ENCODE measurements around the gene BPIFB6.
"Not testable (repeated sequence)": the region's sequence is repeated elsewhere in the genome, so short reads cannot be mapped to it uniquely, and the experiment has no call there.

BPIFB6 gene

DNA sequence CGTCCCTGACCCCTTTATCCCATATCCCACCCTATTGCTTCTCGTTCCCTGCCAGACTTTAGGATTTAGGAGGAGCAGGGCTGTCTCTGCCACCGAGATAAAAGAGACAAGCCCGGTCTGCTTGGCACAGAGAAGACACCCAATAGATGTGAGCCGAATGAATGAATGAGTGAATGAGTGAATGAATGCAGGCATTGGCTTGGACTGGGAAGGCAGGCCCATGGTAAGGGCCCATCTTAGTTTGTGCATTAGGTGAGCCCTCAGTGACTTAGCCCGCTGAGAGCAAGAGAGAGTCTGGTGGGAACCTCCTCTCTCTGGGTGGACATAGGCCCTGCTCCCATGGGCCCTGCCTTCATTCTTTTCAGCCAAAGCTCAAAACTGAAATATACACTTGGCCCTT lies 879 bp upstream of the BPIFB6 start:
- DNase-seq = no peak

DNA sequence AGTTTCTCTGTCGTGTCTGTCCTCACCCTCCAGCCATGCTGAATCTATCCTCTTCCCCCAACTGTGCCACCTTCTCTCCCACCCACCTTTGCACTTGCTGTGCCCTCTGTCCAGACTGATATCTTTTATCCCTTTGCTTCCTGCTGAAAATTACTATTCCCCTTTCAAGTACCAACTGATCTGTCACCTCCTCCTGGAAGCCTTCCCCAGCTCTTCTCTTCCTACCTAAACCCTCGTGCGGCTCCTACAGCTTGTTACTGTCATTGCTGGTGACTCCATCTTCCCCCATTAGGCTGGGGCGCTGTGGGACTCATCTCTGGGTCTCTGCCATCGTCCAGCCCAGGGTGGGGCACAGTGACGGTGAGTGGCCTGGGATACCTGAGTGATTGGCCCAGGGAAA lies 1.1 kb downstream of the BPIFB6 start:
- DNase-seq = no peak

DNA sequence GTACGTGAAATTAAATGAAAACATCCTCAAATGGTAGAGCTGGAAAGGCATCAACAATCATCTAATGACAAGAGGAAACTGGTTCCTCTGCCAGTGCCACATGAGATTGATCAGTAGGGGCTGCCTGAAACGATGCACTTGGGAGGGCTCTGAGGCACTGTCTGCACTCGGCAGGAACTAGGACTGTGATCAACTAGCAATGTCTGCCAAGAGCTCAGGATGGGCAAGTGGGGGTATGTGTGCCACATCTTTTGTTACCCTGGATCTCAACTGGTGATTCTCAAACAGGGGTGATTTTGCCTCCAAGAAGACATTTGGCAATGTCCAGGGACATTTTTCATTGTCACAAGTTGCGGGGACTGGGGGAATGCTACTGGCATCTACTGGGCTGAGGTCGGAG lies 1.9 kb downstream of the BPIFB6 start:
- no peak for DNase-seq

DNA sequence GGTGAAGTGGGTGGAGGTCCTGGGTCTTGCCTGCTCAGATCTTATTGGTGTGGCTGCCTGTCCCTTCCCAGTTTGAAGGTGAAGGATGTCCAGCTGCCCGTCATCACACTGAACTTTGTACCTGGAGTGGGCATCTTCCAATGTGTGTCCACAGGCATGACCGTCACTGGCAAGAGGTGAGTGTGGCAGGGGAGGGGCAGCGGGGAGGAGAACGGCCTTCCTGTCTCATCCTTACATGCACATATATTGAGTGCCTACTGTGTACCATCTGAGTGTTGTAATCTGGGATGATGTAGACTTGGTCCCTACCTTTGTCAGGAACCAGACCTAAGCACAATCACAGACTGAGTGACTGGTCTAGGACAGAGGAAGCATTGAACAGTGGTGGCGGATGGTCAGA lies 2.7 kb downstream of the BPIFB6 start:
- DNase-seq = no peak

DNA sequence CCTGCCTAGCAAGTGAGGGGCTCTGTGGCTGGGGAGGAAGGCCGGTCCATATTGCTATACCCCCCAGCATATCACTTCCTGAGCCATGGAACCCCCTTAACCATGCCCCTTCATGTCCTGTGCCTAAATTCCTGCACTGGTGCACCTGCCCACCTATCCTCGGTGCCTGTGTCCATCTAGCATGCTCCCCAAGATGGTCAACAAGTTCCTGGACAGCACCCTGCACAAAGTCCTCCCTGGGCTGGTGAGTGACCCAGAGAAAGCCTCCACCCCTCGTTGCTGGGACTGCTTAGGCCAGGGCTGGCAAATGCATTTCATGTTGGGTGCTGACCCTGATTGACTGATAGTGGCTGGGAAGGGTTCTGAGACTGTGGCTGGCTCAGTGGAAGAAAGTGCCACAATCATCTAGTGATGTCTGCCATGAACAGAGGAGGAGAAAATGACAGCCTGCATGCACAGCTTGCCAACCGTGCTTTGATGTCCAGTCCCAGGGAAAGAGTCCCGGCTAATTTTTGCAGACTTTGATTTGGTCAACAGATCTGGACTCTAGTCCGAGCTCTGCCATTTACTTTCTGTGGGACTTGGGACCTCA lies 3.5 kb downstream of the BPIFB6 start:
- no peak for DNase-seq

DNA sequence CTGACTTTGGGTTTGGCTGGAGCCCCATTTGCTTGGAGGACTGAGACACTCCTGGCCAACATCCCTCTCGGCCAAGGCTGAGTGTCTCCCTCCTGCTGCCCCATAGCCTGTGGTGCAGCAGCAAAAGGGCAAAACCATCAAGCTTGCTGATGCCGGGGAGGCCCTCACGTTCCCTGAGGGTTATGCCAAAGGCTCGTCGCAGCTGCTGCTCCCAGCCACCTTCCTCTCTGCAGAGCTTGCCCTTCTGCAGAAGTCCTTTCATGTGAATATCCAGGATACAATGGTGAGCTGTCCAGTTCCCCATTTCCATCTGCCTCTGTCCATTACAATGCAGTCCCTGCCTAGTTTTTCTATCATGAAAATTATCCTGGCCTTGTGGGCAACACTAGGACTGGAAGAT lies 6.0 kb downstream of the BPIFB6 start:
- no peak for DNase-seq

DNA sequence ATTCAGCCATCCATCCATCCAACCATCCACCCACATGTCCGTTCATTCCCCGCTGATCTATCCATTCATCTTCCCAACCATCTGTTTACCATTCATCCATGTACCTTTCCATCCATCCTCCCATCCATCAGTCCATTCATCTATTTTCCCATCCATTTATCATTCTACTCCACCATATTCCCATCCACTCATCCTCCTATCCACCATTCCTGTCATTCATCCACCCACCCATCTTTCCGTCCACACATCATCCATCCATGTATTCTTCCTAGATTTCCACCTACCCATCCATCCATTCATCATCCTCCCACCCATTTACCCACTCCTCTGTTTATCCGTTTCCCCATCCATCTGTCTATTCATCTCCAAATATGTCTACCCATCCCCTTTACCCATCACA lies 6.8 kb downstream of the BPIFB6 start:
- no peak for DNase-seq

DNA sequence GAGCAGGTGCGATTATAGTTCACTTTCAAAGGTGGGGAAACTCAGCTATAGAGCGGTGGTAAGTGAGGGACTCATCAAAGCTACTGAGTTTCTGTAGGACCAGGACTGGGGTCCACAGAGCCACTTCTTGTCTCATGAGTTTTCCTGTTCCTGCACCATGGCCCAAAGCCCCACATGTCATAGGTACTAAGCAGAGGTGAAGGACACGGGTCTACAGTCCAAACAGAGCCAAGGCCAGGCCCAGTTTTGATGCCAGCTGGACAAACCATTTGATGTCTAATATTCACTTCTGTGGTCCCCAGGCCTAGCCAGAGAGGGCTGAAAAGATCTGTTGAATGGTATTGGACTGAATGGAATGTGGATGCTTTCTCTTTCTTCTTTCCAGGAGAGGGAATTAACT lies 11.0 kb downstream of the BPIFB6 start:
- DNase-seq = no peak

DNA sequence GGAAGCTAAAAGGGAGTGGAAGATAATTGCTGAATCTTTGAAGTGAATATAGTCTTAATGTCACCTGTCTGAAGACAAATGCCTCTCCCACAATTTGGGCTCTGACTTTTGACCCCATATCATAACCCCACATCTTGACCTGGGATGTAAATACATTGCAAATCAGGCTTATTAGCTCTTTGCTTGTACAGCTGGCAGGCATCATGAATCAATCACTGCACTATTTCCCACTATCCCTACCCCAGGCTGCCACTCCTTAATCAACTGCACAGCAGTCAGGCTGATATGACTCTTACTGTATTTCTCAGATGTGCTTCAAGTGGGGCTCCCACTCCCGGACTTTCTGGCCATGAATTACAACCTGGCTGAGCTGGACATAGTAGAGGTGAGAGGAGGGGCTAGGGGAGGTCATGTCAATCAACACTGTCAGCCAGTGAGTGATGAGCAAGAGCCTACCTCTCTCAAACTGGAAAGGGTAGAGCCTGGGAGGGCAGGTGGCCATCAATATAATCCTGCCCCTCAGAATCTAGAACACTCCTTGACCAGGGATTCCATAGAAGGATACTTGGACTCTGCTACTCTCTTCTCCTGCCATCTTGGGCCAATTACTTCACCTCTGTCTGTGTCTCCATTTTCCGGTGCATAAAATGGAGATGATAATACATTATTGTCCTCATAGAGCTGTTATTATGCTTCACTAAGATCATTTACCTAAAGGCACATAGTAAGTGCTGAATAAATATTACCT lies 11.7 kb downstream of the BPIFB6 start:
- no peak for DNase-seq

DNA sequence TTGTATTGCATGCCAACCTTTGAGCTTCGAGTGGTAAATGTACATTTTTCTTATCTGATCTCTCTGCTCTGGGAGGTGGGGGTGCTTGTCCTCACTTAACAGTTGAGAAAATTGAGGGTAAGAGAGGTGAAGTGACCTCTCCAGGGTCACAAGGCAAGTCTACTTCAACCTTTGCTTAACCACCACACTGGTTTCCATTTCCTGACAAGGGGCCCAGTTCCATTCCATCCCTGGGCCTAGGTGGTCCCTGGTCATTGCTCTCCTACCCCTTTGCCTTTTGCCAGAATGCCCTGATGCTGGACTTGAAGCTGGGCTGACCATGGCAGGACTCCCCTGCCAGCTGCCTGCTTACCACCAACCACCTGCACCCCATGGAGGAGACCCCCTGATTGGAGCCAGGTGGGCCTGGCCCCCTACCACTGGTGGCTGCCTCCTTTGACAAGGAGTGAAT lies 12.3 kb downstream of the BPIFB6 start:
- no peak for DNase-seq

DNA sequence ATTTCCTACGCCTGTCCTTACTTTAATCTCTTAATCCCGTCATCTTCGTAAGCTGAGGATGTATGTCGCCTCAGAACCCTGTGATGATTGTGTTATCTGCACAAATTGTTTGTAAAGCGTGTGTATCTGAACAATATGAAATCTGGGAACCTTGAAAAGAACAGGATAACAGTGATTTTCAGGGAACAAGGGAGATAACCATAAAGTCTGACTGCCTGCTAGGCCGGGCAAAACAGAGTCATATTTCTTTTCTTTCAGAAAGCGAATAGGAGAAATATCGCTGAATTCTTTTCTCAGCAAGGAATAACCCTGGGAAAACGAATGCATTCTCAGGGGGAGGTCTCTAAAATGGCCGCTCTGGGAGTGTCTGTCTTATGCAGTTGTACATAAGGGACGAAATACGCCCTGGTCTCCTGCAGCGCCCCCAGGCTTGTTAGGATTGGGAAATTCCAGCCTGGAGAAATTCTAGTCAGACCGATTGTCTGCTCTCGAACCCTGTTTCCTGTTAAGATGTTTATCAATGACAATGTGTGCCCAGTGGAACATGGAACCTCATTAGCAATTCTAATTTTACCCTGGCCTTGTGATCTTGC lies 13.8 kb downstream of the BPIFB6 start:
- not testable (repeated sequence) for DNase-seq

DNA sequence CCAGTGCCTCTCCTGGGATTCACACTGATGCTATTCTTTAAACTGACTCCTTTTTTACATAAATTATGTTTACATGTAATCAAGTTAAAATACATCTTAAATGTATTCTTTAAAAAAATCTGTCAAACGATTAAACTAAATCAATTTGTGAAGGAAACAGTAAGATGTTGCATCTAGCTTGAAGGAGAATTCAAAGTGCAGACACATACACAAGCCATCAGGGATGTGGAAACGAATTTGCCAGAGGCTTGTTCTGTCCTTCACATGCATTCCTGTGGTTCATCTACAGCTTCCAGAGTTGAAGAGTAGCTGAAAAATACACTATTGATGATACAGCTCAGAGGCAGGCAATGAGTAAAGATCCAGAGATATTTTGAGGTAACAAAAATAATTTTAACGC lies 15.0 kb downstream of the BPIFB6 start:
- no peak for DNase-seq

DNA sequence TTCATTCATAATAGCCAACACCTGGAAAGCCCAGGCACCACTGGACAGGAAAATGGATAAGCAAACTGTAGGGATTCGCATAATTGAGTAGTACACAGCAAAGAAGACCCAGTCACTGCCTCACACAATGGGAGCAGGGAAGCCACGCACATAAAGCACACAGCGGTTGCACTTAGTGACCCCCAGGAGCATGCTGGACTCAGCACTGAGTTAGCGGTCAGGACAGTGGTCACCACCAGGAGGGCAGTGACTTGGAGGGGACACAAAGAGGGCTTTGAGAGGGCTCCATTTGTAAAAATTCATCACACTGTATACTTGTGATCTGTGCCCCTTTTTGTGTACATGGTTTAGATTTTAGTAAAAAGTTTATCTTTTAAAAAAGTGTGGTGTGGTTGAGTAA lies 19.9 kb downstream of the BPIFB6 start:
- DNase-seq = no peak

DNA sequence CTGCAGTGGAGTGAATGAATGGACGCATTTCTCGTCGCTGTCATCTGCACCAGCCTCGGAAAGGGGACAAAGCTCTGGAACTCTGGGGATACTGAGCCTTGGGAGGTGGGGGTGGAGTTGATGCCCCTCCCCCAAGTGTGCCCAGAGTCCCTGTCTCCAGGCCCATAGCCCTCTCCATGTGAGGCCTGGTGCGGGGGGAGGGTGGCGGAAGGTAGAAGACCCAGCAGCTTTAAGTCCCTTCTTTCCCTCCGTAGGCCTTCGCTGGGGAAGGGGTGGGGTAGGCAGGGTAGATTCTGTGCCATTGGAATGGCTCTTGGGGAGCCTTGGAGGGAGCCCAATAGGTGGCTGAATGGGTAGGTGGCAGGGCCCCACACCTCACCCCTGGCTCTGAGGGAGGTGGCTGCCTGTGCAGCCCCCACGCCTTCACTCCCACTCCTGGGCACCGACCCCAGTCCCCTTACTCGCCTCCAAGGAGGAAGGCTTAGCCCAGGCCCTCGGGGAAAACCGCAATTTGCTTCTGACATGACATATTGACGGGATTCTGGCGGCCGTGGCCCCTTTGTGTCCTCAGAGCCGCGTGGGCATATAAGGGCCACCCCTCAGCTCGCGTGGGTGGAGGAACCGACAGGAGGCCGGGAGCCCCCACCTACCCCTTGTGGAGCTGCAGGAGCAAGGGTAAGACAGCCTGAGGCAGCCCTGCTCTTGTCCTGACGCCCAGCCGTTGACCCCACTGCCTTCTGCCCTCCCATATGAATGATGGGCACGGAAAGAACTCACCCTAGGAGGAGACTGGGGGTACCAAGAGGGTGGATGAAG lies 22.1 kb downstream of the BPIFB6 start, which contains the start of gene BPIFB3:
Gene BPIFB3, plus strand, starts transcription at position 613 of the 816 bp plus-strand sequence. CDS start 1,533 bp downstream, outside the sequence.
- DNase-seq = no peak

DNA sequence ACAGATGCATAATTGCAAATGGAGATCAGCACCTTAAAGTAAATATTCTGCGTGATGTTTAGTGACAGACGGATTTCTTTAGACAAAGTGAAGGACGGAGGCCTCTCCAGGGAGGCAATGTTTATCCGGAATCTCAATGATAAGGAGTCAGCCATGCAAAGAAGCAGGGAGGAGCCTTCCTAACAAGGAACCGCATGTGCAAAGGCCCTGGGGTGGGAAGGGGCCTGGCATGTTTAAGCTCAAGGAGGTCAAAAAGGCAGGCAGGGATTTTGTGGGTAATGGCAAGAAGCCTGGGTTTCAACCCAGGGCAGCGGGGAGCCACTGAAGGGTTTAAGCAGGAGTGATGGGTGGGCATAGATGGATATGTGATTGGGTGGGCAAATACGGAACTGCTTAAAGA lies 22.9 kb downstream of the BPIFB6 start:
- DNase-seq = no peak

DNA sequence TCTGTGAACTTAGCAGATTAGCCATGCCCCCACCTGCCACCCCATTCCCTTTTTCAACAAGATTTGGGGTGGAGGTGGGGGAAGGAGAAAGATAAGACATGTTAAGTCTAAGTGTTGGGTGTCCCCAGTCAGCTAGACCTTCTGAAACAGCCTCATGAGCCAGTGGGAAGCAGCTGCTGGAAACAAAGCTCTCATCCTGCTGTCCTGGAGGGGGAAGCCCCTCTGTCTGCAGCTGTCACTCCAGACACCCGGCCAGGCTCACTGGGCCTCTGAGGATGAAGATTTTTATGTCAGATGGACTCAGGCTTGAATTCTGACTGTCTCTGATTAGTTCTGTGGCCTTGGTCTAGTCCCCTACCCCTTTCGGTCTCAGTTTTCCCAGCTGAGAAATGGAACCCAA lies 23.3 kb downstream of the BPIFB6 start:
- DNase-seq = no peak

DNA sequence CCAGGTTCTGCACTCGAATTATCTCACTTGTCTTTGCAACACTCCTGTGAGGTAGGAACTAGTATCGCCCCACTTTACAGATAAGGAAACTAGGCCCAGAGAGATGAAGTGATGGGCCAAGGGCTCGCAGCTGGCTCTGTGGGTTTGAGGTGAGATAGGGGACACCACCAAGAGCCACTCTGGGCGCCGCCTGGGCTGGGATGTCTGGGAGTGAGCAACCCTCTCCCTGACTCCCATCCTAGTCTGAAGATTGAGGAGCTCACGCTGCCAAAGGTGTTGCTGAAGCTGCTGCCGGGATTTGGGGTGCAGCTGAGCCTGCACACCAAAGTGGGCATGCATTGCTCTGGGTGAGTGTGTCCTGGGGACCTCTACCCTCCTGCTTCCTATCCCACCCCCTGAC lies 27.7 kb downstream of the BPIFB6 start:
- no peak for DNase-seq

DNA sequence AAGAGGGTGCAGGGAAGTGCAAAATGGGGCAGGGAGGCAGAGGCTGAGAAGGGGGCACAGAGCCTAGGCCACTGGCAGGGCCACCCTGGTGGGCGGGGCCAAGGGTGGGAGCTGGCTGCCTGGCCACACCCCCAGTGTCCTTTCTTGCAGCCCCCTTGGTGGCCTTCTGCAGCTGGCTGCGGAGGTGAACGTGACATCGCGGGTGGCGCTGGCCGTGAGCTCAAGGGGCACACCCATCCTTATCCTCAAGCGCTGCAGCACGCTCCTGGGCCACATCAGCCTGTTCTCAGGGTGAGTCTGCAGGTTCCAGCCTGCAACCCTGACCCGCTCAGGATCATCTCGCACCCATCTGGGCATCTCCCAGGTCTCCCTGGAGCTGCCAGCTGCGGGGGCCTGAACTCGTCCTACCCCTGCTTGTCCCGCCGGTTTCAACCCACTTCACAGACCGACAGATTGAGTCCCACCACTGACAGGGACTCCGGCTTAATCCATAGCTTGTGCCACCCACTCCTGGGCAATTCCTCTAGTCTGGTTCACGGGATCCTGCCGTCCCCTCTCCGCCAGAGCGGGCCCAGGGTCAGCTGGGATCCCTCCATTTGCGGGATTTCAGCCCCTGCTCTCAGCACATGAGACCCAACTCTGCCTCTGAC lies 28.4 kb downstream of the BPIFB6 start:
- no peak for DNase-seq

DNA sequence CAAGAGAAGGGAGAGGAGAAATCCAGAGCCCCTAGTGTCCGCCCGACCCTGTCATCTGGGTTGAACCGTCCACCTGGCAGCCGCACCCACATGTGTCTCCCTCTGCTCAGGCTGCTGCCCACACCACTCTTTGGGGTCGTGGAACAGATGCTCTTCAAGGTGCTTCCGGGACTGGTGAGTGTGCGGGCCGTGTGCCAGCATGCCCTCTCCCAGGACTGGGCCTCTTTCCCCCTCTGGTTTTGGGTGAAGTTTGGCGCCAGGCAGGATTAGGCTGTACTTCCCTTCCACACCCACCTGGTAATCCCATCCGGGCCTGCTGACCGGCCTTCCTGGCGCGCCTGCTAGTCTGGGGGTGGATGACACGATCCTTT lies 30.2 kb downstream of the BPIFB6 start:
- no peak for DNase-seq

DNA sequence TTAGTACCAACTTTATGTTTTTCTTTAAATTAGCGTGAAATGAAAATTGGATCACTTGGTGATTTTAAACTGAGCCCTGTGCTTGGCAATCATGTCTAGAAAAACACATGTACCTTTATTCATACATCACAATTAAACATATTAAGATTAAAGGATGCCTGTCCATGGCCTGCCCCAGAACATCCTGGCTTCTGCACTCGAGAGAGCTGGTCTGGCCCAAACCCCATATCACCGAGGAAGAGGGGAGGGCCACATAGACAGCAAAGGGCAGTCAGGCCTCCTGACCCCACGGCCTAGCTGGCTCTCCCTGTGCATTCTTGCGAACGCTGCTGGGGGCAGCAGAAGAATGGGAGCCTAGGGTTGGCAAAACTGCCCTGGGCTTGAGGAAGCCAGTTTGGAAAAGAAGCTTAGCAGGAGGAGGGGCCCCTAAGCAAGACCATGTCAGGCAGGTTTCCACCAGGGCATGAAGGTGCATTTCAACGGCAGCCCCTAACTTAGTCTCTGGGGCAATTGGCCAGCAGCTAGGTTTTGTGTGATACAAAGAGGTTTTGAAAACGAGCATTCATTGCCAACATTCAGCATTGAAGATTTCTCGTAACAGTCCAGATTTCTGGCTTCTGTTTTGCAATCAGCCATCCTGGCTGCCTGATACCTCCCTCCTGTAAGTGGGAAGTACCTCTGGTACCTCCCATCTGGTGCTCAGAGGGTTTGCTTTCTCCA lies 30.8 kb downstream of the BPIFB6 start:
- DNase-seq = no peak

DNA sequence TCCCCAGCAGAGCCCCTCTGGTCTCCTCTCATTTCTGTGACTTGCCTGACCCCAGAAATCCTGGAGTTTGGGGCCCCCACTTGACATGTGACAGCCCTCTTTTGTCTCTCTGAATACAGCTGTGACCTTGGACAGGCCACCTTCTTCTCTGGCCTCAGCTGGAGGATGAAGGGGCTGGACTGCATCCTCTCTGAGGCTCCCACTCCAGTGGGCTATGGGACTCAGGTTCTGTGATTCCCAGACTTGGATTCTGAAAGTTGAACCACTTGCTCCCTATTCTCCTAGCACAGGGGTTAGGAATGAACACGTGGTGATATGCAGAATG lies 31.3 kb downstream of the BPIFB6 start:
- no peak for DNase-seq

DNA sequence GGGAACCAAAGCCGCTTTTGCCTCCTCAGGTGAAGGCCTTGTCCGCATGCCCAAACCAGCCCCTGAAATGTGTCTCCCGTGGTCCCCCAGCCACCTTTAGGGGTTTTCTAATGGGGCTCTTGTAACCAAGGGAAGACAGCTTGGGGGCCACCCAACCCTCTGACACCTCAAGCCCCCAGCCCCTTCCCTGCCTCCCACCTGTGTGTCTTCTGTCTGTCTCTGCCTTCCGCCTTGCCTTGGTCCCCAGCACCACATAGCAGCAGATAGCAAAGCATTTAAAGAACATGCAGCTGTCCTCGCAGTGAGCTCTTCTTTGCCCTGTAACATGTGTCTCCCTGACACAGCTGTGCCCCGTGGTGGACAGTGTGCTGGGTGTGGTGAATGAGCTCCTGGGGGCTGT lies 31.8 kb downstream of the BPIFB6 start:
- no peak for DNase-seq
